ENCODE data around the gene DICER1. TPM values are rescaled to one million over a fixed set of nuclear protein-coding genes. Genes with fewer than 3 reads are reported as not detected.

The DICER1 gene
- total and polyA plus RNA-seq, 9 of the 15 experiments (the other 6 are each of a cell fraction or from before 2014, with no cell fraction given) = 2.5 to 23.2 (median 12.4) TPM

- no peak overlapping the region for H2AFZ ChIP-seq (ENCODE audit: low read depth, low read length)
- H3K4me3 ChIP-seq = no peak overlapping the region
- DNase-seq (ENCODE audit: extremely low read depth in 1 of 4, low spot score in 3 of 4) = no peak
- POLR2A ChIA-PET = no interaction called here
- in situ Hi-C loops (cut with MboI) = no loop called here
- H3K79me2 ChIP-seq (ENCODE audit: control insufficient read depth, insufficient read depth, low read length) = peaks cover 44% of the 10 kb centered on the region
- ATAC-seq = no peak
- 23% methylated on average over 4 of the region's 4 CpGs for WGBS (ENCODE audit: insufficient coverage, low coverage, missing lambda C conversion rate)
- H3K9ac ChIP-seq (ENCODE audit: insufficient read depth in 1 of 2, low read depth in 2 of 2, low read length in 2 of 2) = no peak overlapping the region
- intact Hi-C loops (cut with micrococcal nuclease) = no loop called here
- no peak overlapping the region for H3K4me2 ChIP-seq (ENCODE audit: insufficient read depth, low read length)
- H3K27me3 ChIP-seq (ENCODE audit: control insufficient read depth in 2 of 2, insufficient read depth in 2 of 2, low read length in 2 of 2) = no peaks in the 10 kb centered on the region
- no peak for FAIRE-seq
- no peak overlapping the region for H3K27ac ChIP-seq (ENCODE audit: extremely low read depth, low read depth, low read length)
- CTCF ChIA-PET (ENCODE audit: low intra/inter-chr PET ratio) = no interaction called here
- no peaks in the 10 kb centered on the region for H4K20me1 ChIP-seq (replicated peaks; ENCODE audit: control insufficient read depth, insufficient read depth, low read length)
- H3K9me3 ChIP-seq (replicated peaks; ENCODE audit: control insufficient read depth, insufficient read depth, low read depth, low read length) = no peaks in the 10 kb centered on the region
- H3K4me1 ChIP-seq (replicated peaks in 1 of 2; ENCODE audit: control insufficient read depth in 2 of 2, insufficient read depth in 2 of 2, low read length in 2 of 2) = peaks cover 11 to 17% of the 10 kb centered on the region in 2 experiments; a peak in 3 of 5 replicates
- no peaks in the 10 kb centered on the region for H3K36me3 ChIP-seq (ENCODE audit: control insufficient read depth, insufficient read depth, low read length)
- H3K9me1 ChIP-seq (ENCODE audit: control insufficient read depth, insufficient read depth, low read length) = no peaks in the 10 kb centered on the region
- BruUV-seq (replicated peaks) = no TSS peak
- TF ChIP-seq CTCF (IDR thresholded peaks at IDR 0.05 in 2 of 3, conservative IDR thresholded peaks at IDR 0.05 in 1 of 3; ENCODE audit: insufficient read depth in 2 of 3, low read depth in 1 of 3, low read length in 3 of 3) = no peak
- TF ChIP-seq FOXK1 (CRISPR knock-in tag; IDR thresholded peaks at IDR 0.05; ENCODE audit: borderline replicate concordance) = no peak
- no peak for TF ChIP-seq FUS (optimal IDR thresholded peaks at IDR 0.05; ENCODE audit: low read depth, low read length)
- no peak for TF ChIP-seq ILF3 (IDR thresholded peaks at IDR 0.05; ENCODE audit: borderline replicate concordance)
- no peak for TF ChIP-seq CHAMP1 (IDR thresholded peaks at IDR 0.05)
- TF ChIP-seq POLR2G (IDR thresholded peaks at IDR 0.05; ENCODE audit: low read depth, low read length) = no peak
- TF ChIP-seq NR2C1 (IDR thresholded peaks at IDR 0.05) = no peak
- TF ChIP-seq NR2C1 (tag; IDR thresholded peaks at IDR 0.05) = no peak
- no peak for TF ChIP-seq RBM25 (IDR thresholded peaks at IDR 0.05; ENCODE audit: low read depth, low read length, severe bottlenecking)
- no peak for TF ChIP-seq ZNF830 (CRISPR knock-in tag; IDR thresholded peaks at IDR 0.05)
- TF ChIP-seq ZNF586 (CRISPR knock-in tag; conservative IDR thresholded peaks at IDR 0.05) = no peak
- TF ChIP-seq ZNF24 (IDR thresholded peaks at IDR 0.05) = no peak
- TF ChIP-seq ZNF592 (IDR thresholded peaks at IDR 0.05) = no peak
- TF ChIP-seq ZBTB26 (CRISPR knock-in tag; IDR thresholded peaks at IDR 0.05) = no peak
Measured at GRCh38 chr14:95153866-95154265, 3.5 kb downstream of the DICER1 start.

All from K562 (cell line).